Hindlimb muscle (tissue), 1 donor: ENCODE measurements around the gene ABI1. TPM values are rescaled to one million over a fixed set of nuclear protein-coding genes. Genes with fewer than 3 reads are reported as not detected.
A peak's percentile ranks its signal among the peaks of the same experiment; 100 is the strongest.
"Not testable (repeated sequence)": the region's sequence is repeated elsewhere in the genome, so short reads cannot be mapped to it uniquely, and the experiment has no call there.

Experiments used
- DNase-seq: peaks from one replicate; pipeline ENCODE4 v3.0.0-alpha.2; 2013
- polyA plus RNA-seq: library from polyadenylated mRNA; unstranded; fragments of 120-200 nt; gene quantifications from one replicate; pipeline ENCODE4 v1.2.1, GENCODE V29; 2013; ENCODE audit not compliant: insufficient read length

ABI1 gene
- polyA plus RNA-seq, 1 donor: 47.6 TPM

GRCh38 chr10:26804418-26805393, 56.1 kb downstream of the ABI1 start:
- no peak for DNase-seq

DNA sequence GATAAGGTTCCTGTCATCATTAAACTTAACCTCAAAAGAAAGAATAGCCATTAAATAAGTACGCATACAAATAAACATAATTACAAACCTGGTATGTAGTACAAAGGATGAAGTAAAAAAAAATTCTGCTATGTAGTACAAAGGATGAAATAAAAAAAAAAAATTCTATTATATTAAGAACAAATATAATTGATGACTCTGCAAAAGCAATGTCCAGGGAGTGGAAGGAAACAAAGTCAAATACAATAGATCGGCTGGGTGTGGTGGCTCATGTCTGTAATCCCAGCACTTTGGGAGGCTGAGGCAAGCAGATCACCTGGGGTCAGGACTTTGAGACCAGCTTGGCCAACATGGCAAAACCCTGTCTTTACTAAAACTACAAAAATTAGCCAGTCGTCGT, 56.9 kb downstream of the ABI1 start:
- no peak for DNase-seq

- no peak for DNase-seq
These were observed 58.2 kb downstream of the ABI1 start for GRCh38 chr10:26802527-26802926.

DNA sequence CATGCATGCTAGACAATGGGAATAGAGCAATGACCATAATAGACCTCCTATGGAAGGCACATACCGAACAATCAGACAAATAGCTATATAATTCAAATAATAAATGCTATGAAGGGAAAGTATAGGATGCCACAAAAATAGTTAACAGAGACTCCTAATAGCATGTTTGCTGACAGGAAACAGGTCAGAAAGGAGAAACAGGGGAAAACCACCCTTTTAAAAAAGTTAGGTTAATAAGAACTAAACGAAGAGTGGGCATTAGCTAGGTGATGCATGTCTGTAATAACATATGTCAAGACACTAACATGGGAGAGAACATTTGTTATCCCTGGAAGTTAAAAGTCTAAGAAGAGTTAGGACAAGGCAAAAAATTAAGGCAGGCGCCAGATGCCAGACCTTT, 58.9 kb downstream of the ABI1 start:
- DNase-seq: no peak

DNA sequence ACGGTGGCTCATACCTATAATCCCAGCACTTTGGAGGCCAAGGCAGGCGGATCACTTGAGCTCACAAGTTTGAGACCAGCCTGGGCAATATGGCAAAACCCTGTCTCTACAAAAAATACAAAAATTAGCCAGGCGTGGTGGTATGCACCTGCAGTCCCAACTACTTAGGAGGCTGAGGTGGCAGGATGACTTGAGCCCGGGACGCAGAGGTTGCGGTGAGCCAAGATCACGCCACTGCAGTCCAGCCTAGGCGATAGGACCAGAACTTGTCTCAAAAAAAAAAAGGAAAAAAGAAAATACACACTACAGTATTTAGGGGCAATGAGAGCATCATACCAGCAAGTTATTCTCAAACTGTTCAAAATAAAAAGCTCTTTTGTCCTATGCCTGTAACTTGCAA, 59.5 kb downstream of the ABI1 start:
- DNase-seq: no peak

GRCh38 chr10:26800468-26800867, 60.3 kb downstream of the ABI1 start:
- DNase-seq: no peak

DNA sequence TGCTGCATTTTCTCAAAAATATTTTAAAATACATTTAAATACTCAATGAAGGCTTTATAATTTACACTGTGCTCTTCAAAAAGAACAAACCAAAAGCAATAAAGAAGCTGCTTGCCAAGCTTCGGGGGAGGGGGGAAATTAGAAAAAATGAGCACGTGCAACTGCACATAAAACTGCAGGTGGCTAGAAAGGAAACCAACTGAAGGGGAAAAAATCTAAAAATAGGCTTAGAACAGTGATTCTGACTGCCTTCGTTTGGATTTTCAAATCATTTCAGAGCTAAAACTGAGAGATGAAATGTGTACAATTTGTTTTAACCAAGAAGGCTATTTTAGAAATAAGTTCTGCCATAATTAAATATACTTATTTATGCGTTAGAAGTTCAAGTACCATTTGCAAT, 61.4 kb downstream of the ABI1 start:
- peak; percentile 23 for DNase-seq

DNA sequence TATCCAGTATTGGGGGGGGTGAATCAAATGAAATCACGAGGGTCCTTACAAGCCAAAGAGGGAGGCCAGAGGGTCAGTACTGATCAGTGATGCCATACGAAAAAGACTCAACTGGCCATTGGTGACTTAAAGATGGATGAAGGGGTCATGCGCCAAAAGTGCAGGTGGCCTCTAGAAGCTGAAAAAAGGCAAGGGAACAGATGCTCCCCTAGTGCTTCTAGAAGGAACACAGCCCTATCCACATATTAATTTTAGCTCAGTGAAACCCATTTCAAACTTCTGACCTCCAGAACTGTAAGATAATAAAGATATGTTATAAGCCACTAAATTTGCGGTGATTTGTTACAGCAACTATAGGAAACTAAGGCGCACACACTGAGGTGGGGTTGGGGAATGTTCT, 62.5 kb downstream of the ABI1 start:
- no peak for DNase-seq

DNA sequence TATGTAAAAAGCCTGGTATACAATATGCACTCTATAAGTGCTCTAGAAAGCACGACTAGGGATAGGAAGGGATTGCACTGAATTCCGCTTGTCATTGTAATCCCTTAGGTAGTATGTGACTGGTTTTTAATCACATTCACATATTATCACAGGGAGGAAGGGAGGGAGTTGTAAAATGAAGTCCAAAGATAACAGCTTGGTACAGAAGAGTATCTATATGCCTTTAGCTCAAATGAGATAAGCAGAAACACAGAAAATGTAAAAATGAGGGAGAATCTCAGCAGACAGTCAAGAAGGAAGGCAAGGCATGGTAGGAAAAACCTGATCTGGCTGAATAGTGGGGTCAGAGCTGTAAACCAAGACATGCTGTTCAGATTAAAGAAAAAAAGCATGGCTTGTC, 63.4 kb downstream of the ABI1 start:
- no peak for DNase-seq

DNA sequence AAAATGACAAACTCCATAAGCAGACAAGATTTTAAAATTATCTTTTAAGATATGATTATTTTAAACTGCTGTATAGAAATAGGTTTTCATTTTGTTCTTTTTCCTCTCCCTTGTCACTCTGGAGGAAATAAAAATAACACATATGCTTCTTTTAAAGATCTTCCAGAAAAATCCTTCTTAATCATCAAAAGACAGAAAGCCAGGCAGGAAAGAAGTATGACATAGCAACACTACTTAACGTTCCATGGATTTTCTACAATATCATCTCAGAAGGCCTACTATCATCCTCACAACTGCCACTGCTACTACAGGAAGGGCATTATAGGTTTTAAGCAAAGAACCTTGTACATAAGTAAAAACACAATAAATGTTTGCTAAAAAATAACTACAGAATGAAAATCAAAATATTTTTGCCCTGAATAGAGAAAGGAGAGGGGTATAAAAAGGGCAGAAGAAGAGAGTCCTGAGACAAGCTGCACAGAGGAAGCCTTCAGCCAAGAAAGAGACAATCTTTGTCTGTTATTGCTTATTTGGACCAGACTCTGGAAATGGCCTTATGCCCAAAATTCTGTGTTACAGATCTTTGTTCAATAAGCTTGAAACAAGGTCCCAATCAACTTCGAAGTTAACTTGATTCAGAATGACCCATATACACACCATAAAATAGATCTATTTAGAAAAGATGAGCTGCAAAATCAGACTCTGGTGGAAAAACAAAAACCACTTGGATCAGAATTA, 67.8 kb downstream of the ABI1 start:
- no peak for DNase-seq

- DNase-seq: no peak
These were observed 70.3 kb downstream of the ABI1 start for GRCh38 chr10:26790221-26790995.

GRCh38 chr10:26789779-26790178, 71.0 kb downstream of the ABI1 start:
- DNase-seq: not testable (repeated sequence)

- DNase-seq: no peak
These were observed 73.4 kb downstream of the ABI1 start for GRCh38 chr10:26787362-26787761.

- no peak for DNase-seq
These were observed 79.0 kb downstream of the ABI1 start for GRCh38 chr10:26781797-26782196.

DNA sequence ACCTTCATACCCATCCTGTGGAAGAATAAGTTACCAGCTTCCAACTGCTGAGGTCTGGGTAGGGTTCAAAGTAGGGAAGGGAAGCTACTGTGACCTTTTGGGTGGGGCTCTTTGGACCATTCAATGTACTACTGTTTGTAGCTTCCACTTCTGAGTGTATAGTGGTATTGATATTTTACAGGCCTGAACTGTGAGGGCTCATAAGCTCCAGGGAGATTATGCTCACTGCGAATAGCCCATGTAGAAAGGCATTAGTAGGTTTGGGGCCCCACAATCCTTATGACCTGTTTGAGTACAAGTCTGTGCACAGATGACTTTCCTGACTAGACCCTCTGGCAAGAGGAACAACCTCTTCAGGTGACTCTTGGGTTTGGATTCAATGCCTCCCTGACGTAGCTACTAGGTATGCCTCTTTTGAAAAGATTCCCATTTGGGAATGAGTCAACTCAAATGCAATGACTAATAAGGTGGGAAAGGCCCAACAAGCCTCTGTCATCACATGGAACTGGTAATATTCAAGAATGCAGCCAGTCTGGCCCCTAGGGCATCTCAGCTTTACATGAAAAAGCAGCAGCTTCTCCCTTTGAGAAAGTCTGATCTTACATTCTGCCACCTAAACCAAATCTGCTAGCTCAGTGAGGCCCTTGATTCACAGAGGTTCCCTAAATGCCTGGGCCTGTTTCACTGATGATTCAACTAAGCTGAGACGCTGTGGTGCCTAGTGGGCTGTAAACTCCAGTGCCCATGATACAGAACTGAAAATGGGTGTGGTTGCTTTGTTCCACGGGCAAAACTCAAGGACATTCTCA, 79.8 kb downstream of the ABI1 start:
- DNase-seq: no peak

DNA sequence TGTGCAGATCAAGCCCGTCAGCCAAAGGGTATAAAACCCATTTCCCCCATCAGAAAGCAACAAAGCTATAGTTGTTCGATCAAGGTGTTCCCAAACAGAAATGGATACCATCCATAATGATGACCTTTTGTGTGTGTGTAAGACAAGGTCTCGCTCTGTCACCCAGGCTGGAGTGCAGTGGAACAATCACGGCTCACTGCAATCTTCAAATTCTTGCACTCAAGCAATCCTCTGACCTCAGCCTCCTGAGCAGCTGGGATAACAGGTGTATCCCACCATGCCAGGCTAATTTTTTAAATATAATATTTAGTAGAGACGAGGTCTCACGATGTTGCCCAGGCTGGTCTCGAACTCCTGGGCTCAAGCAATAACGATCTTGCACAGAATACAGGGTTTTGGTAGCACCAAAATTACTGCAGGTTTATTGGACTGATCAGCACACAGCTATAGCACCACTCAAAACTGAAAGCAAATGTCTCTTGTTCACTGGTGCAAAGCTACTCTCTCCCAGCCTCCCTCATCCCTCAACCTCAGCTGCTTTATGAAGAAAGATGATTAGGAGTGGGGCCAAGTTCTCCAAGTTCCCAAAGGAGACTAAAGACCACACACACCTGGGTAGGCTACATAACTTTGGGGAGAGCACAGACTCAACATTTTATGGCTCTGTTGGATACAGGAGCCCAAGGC, 80.5 kb downstream of the ABI1 start:
- no peak for DNase-seq

DNA sequence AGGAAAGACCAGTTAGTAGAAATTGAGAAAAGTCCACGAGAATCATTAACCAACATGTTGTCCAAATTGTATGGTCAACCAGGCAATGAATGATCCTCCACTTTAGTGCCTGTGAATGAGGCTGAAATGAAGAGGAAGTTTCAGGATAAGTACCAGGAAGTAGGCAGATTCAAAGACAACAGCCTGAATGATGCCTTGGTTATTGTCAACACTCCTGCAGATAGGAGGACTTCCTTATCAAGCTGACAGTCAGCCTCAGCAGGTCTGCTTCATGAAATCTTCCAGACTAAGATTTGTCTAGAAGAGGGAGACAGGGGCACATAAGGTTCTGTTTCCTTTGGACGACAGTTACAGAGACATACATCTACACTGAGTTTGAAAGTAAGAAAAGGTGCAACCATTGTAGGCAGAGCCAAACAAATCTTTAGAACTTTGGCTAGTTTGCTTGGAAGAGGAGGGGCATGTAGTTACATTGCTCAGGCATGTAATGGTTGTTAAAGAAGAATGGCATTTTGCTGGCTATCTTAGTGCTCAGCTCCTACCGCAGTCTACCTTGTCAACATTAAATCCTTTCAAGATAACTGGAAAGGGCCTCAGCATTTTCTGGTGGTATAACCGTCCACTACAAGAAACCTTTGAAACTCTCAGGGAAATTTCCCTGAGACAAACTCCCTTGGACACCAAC, 81.4 kb downstream of the ABI1 start:
- no peak for DNase-seq

DNA sequence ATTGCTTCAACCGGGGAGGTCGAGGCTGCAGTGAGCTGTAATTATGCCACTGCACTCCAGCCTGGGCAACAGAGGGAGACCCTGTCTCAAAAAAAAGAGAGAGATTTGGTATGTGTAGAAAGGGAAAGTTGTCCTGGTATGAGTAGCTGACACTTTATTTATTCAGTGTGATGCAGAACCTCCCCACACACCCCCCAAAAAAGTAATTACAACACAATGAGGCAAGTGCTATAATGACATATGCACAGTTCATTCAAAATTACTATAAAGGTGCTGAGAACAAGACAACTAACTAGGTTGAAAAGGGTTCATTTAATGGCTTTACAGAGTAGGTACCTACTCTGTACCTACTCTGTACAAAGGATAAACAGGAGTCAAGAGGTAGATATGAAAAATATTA, 83.1 kb downstream of the ABI1 start:
- no peak for DNase-seq

DNA sequence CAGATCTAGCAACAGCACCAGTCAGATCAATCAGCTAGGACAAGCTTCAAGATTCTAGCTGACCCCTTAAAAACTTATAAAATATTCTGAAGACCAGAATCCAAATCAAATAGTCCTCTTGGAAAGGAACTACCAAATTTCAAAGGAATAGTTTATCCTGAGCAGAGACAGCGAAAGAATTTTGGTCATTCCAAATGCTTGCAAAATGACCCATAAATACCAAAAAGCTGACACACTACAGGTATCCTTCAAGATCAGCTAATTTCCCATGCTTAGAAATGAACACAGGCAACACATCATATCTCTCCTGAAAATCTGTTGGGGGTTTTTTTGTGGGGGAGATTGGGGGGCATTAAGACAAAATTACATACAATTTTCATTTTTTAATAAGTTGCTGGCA, 84.5 kb downstream of the ABI1 start:
- DNase-seq: no peak

GRCh38 chr10:26773633-26774032, 87.1 kb downstream of the ABI1 start:
- no peak for DNase-seq

GRCh38 chr10:26770069-26770468, 90.7 kb downstream of the ABI1 start:
- DNase-seq: no peak
